Hepatocyte (in vitro differentiated cells): ENCODE data around the gene CACHD1. TPM values are rescaled to one million over a fixed set of nuclear protein-coding genes. Genes with fewer than 3 reads are reported as not detected.

Experiments used
- DNase-seq: peaks from one replicate; pipeline ENCODE4 v3.0.0-alpha.2; 2016; ENCODE audit warnings: low spot score
- H2AFZ ChIP-seq: fragments of 200-600 bp; sonication (generic); 2 replicates; pipeline ENCODE4 v1.6.0; 2016; ENCODE audit warnings: antibody characterized with exemption, mild to moderate bottlenecking
- H3K27ac ChIP-seq: fragments of 200-600 bp; sonication (generic); 2 replicates; pipeline ENCODE4 v1.5.1; 2016; ENCODE audit warnings: mild to moderate bottlenecking
- H3K27me3 ChIP-seq: fragments of 200-600 bp; sonication (generic); 2 replicates; pipeline ENCODE4 v1.6.1; 2016
- H3K36me3 ChIP-seq: fragments of 200-600 bp; sonication (generic); replicated peaks from 2 replicates; pipeline ENCODE4 v1.5.1; 2016; ENCODE audit warnings: low read depth; ENCODE audit not compliant: insufficient read depth
- H3K4me1 ChIP-seq: fragments of 200-600 bp; sonication (generic); 2 replicates; pipeline ENCODE4 v1.5.1; 2016; ENCODE audit warnings: mild to moderate bottlenecking, moderate library complexity; ENCODE audit not compliant: insufficient read depth
- H3K4me2 ChIP-seq: fragments of 200-600 bp; sonication (generic); 2 replicates; pipeline ENCODE4 v1.6.0; 2016
- H3K4me3 ChIP-seq: fragments of 200-600 bp; sonication (generic); 2 replicates; pipeline ENCODE4 v1.5.1; 2016; ENCODE audit warnings: mild to moderate bottlenecking
- H3K79me2 ChIP-seq: fragments of 200-600 bp; sonication (generic); 2 replicates; pipeline ENCODE4 v1.6.0; 2017; ENCODE audit warnings: mild to moderate bottlenecking
- H3K9me2 ChIP-seq: fragments of 200-600 bp; sonication (generic); replicated peaks from 2 replicates; pipeline ENCODE4 v1.6.0; 2017; ENCODE audit warnings: mild to moderate bottlenecking; ENCODE audit not compliant: insufficient read depth
- H3K9me3 ChIP-seq: fragments of 200-600 bp; sonication (generic); 2 replicates; pipeline ENCODE4 v1.5.1; 2016; ENCODE audit warnings: low read depth, mild to moderate bottlenecking
- H4K20me1 ChIP-seq: fragments of 200-600 bp; sonication (generic); 2 replicates; pipeline ENCODE4 v1.6.0; 2016; ENCODE audit warnings: mild to moderate bottlenecking; ENCODE audit not compliant: insufficient read depth, poor library complexity, severe bottlenecking
- EZH2 ChIP-seq: fragments of 200-600 bp; sonication (generic); IDR thresholded peaks from 2 replicates; pipeline ENCODE4 v1.6.1; 2016; ENCODE audit warnings: antibody characterized with exemption, mild to moderate bottlenecking, borderline replicate concordance
- EZH2phosphoT487 ChIP-seq: fragments of 200-600 bp; sonication (generic); IDR thresholded peaks from one replicate; pipeline ENCODE4 v1.6.1; 2018; ENCODE audit warnings: antibody characterized with exemption, mild to moderate bottlenecking, low read depth, moderate library complexity; ENCODE audit not compliant: unreplicated experiment, severe bottlenecking
- WGBS: methylation state at CpG from one replicate; pipeline ENCODE4 v1.1.6; 2016; ENCODE audit warnings: low lambda C conversion rate; ENCODE audit errors: missing lambda C conversion rate; 5-methylcytosine and 5-hydroxymethylcytosine counted together
- polyA plus RNA-seq: library from polyadenylated mRNA; unstranded; fragments of >200 nt; fragmentation: Nextera tagmentation; extraction: Ambion mirVana; gene quantifications from 2 replicates; pipeline ENCODE4 v1.2.1, GENCODE V29; 2016
- total RNA-seq: library from RNA; depleted of rRNA; stranded (reverse); fragments of >200 nt; gene quantifications from 2 replicates; pipeline ENCODE4 v1.2.3, GENCODE V29; 2014
- TF ChIP-seq, protein P1 (sequence below): fragments of 200-600 bp; sonication (generic); IDR thresholded peaks from 2 replicates; pipeline ENCODE4 v1.5.1; 2016; ENCODE audit warnings: antibody characterized with exemption, mild to moderate bottlenecking; ENCODE audit not compliant: poor library complexity

CACHD1 gene
- total and polyA plus RNA-seq, 2 experiments from 2014 or later: 23.8 to 39.7 TPM

DNA sequence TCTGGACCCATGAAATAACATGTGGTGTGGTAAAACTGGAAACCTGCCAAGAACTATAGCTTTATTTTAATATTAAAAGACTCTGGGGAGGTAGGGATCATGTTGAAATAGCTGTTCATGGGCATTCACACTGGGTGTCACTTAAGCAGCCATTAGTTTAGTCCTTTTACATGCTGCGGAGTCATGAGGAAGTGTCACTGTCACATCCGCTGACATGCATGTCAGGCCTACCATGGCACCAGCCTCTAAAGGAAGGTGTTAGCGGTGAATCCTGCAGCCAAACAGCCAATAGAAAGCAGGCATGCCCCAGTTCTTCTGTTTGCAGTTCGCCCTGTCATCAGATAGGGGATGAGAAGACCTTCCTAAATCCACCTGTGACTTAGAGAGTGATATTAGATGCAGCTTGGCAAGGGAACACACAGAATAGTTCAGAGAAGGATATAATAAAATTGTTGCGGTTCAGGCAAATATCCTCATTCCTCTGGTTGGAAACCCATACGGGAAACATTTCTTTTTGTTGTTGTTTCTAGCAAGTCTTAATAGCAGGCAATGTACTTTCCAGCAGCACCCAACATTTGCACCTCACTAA lies 100.4 kb downstream of the CACHD1 start:
- Histone ChIP-seq H3K4me1 (peaks cover 22% of the 10 kb centered on the region), H3K9me2 (no peaks in the 10 kb centered on the region), H3K27ac (no peak overlapping the region), H3K4me3 (no peak overlapping the region), H3K4me2 (no peak overlapping the region), H3K36me3 (no peaks in the 10 kb centered on the region), H3K9me3 (no peaks in the 10 kb centered on the region), H3K79me2 (peaks cover 81% of the 10 kb centered on the region), H3K27me3 (no peaks in the 10 kb centered on the region), H4K20me1 (peaks cover 10% of the 10 kb centered on the region), H2AFZ (no peak overlapping the region)
- WGBS: 95% methylated on average over 6 of the region's 6 CpGs
- TF ChIP-seq EZH2phosphoT487: no peak
- TF ChIP-seq, protein P1, sequence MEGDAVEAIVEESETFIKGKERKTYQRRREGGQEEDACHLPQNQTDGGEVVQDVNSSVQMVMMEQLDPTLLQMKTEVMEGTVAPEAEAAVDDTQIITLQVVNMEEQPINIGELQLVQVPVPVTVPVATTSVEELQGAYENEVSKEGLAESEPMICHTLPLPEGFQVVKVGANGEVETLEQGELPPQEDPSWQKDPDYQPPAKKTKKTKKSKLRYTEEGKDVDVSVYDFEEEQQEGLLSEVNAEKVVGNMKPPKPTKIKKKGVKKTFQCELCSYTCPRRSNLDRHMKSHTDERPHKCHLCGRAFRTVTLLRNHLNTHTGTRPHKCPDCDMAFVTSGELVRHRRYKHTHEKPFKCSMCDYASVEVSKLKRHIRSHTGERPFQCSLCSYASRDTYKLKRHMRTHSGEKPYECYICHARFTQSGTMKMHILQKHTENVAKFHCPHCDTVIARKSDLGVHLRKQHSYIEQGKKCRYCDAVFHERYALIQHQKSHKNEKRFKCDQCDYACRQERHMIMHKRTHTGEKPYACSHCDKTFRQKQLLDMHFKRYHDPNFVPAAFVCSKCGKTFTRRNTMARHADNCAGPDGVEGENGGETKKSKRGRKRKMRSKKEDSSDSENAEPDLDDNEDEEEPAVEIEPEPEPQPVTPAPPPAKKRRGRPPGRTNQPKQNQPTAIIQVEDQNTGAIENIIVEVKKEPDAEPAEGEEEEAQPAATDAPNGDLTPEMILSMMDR: no peak
- TF ChIP-seq EZH2: no peak
- no peak for DNase-seq

DNA sequence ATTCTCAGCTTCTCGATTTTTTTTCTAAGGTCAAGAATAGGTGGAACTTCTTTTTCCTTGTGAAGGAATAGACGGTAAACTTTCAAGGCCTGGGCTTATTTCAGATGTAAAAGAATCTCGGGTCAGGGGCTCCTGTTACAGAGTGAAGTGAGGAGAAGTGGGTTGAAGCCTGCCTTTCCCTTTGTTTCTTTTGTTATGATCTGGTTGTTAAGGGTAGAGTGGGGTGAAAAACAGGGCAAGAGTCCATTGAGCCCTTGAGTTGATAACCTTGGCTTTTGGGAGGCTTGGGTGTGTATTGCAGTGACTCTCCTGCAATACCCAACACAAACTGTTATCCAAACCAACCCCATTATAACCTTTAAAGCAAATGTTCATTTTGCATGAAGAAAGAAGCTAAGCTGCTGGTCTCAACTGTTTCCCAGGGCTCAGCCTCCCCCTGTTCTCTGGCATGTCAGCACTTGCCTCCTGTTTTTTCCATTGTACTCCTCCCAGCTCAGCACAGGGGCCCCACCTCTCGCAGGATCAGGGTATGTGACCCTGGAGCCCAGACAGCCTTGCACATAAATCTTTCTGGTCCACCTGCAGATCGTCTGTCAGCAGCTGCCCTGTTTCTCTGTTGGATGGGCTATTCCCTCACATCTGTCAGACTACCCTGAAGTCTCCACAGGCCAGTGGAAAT lies 102.4 kb downstream of the CACHD1 start:
- Histone ChIP-seq H3K36me3 (no peaks in the 10 kb centered on the region), H3K4me3 (no peak overlapping the region), H3K9me2 (no peaks in the 10 kb centered on the region), H2AFZ (no peak overlapping the region), H3K79me2 (peaks cover 79% of the 10 kb centered on the region), H4K20me1 (peaks cover 10% of the 10 kb centered on the region), H3K27me3 (no peaks in the 10 kb centered on the region), H3K4me1 (peaks cover 17% of the 10 kb centered on the region), H3K4me2 (no peak overlapping the region), H3K27ac (no peak overlapping the region), H3K9me3 (no peaks in the 10 kb centered on the region)
- DNase-seq: no peak
- TF ChIP-seq EZH2 (no peak), EZH2phosphoT487 (no peak)
- TF ChIP-seq, protein P1: no peak
- WGBS: 41% methylated on average over 5 of the region's 5 CpGs

DNA sequence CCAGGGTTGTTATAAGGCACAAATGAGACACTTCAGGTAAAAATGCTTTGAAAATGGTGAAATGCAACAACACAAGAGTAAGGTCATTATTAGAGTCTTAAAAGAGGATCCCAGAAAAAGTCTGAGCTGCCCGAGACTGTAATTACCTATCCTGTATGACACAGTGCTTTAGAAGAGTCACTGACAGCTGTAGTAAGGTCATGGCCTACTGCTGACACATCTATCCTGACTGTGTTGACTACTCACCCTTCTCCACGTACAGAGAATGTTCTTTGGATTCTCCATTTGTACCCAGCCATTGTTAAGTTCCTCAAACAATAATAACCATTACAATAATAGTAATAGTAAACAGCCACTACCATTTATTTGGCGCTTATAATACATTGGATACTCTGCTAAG lies 104.4 kb downstream of the CACHD1 start:
- Histone ChIP-seq H3K9me3 (no peaks in the 10 kb centered on the region), H3K9me2 (no peaks in the 10 kb centered on the region), H3K79me2 (peaks cover 85% of the 10 kb centered on the region), H2AFZ (no peak overlapping the region), H3K4me2 (no peak overlapping the region), H4K20me1 (peaks cover 20% of the 10 kb centered on the region), H3K4me3 (no peak overlapping the region), H3K4me1 (peaks cover 20% of the 10 kb centered on the region), H3K27ac (no peak overlapping the region), H3K27me3 (no peaks in the 10 kb centered on the region), H3K36me3 (no peaks in the 10 kb centered on the region)
- no peak for DNase-seq
- TF ChIP-seq, protein P1: no peak
- TF ChIP-seq EZH2 (no peak), EZH2phosphoT487 (no peak)
- 82% methylated on average over 3 of the region's 3 CpGs for WGBS
